ENCODE measurements around the gene RGP1.

- TF ChIP-seq POLR2AphosphoS5 (IDR thresholded peaks at IDR 0.05; ENCODE audit: low read depth, low read length) (no peak), POLR2A (IDR thresholded peaks at IDR 0.05; ENCODE audit: low read depth, low read length) (no peak)
Measured at GRCh38 chr9:35746583-35746982, 2.5 kb upstream of the RGP1 start.
